NCI-H1417 (cell line): ENCODE results near the gene WASF3.

Experiments
- DNase-seq, 3 experiments: peaks; one replicate each; lab custom pipeline; 2025; lab: John Stamatoyannopoulos, UW

The WASF3 gene

DNA sequence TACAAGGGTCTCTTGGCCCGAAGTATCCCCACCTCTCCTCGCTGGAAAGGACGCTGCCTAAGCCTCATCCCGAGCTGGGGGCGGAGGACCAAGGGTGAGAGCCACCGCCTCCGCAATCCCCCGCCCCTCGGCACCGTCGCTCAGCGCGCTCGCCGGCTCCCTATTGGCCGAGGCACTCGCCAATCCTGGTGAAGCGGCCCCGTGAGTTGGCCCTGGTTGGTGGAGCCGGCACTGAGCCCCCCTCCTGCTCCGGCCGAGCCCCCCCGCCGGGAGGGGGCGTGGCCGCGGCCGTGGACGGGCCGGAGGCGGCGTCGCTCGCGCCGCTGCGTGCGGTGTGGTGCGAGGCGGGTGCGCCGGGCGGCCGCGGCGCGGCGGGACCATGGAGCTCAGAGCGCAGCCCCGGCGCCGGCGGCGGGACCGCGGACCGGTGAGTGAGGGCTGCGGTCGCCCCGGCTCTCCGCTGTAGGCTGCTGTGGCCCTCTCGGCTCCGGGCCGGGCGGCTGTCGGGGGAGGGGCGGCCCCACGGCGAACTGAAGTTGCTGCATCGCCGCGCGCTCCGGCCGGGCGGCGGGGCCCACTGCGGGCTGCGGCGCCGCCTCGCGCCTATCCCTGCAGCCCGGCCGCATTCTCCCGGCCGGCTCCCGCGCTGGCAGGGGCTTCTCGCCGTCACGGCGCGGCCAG lies at the start of gene WASF3:
Gene WASF3, plus strand, starts transcription at position 291 of the 681 bp plus-strand sequence. CDS start 84,588 bp downstream, outside the sequence.
- peak; percentile 89 to 94 (median 91) for DNase-seq

GRCh38 chr13:26508885-26509284 lies 48.6 kb upstream of the WASF3 start:
- DNase-seq = no peak

GRCh38 chr13:26509491-26509890 lies 48.0 kb upstream of the WASF3 start:
- no peak for DNase-seq

- no peak for DNase-seq
These were observed 43.6 kb upstream of the WASF3 start for GRCh38 chr13:26513931-26514330.

GRCh38 chr13:26515721-26516120 lies 41.8 kb upstream of the WASF3 start:
- no peak for DNase-seq

DNA sequence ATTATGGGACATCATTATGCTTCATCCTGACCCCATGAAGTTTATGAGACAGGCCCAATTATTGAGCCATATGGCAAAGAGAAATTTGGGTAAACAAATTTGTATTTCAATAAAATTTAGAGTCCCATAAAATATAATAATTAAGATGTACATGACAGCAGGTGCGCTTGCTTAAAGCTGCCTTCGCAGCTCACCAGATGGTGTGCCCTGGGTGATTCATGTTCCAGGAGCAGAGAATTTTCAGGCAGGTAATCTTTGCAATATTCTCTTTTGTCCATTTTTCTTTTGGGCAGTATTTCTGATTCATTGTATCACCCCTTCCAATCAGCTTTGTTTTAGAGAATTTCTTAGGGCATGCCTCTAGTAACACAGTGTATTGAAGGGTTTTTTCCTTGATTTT lies 39.5 kb upstream of the WASF3 start:
- peak in 1 of 3 experiments; percentile 72 for DNase-seq

DNA sequence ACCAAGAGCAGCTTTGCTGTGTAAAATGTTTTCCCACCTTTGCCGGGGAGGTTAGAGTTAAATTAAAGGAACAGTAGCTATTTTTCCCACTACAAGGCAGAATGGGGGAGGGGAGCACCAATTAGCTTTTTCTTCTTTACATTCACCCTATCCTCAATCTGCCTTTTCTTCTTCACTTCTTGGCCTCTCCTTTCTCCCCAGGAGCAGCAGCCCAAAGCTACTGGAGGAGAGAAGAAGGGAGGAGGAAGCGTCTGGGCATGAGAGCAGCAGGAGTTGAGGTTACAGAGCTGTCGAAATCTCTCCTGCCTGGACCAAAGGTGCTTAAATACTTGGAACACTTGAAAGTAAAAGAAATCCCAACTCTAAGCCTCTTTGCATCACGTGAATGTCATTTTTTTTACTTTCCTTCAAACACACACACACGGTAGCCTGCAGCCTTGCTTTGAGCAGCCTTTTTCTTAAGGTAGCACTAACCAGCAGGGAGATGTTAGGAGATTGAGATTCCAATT lies 39.0 kb upstream of the WASF3 start:
- DNase-seq = peak in 1 of 3 experiments; percentile 53

DNA sequence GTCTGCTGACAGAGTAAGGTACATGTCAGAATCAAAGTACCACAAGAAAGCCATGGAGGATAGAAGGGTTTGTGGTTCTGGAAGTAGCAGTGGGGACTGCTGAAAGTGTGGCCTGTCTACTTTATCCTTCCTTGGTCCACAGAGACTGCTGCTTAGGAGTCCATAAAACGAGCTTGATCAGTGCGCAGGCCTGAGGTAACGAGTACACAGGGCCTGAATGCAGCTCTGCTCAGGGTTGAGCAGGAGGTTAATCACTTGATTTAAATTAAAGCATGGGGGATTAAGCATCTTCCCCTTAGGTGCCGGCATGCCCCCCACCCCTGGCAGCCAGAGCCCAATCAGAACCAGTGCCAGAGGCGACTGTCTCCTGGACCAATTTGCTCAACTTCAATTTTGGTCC lies 34.9 kb upstream of the WASF3 start:
- no peak for DNase-seq

- DNase-seq = no peak
These were observed 34.5 kb upstream of the WASF3 start for GRCh38 chr13:26523007-26523406.

GRCh38 chr13:26525528-26525927 lies 32.0 kb upstream of the WASF3 start:
- no peak for DNase-seq

DNA sequence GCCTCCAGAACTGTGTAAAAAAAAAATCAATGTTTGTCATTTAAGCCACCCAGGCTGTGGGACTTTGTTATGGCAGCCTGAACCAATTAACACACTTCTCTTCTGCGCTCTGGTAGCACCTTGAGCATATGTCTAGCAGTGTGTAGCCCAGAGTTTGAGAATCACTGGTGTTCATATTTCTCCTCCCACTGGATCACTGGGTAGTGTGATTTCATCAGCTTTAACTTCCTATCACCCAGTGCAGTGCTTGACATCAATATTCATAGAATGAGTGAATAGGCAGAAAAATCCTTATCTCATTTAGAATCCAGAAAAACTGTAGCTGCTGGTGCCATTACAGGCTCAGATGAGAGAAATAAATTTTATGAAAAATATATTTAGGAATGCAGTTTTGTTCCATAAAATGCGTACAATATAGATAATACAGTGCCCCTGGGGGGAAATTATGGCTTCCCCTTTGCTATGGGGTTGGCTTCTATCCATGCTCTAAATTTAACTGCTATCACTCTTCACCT lies 30.7 kb upstream of the WASF3 start:
- DNase-seq = no peak

DNA sequence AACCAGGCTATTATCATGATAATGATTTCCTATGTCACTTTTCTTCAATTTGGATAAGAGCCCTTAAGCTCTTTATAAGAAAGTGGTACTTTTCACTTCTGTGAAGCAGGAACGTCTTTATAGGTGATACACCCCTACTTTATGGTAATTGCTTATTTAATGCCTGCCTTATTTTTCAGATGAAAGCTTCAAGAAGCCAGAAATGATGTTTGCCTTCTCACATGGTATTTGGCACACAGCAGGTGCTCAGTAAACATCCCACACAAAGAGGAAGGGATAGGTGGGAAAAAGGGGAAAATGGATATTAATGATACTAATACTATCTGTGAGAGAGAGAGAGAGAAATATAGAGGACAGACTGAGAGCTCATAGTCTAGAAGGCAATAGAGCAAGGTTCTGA lies 29.0 kb upstream of the WASF3 start:
- peak in 1 of 3 experiments; percentile 51 for DNase-seq

- peak in 1 of 3 experiments; percentile 6 for DNase-seq
These were observed 28.0 kb upstream of the WASF3 start for GRCh38 chr13:26529441-26529840.

GRCh38 chr13:26531742-26532141 lies 25.7 kb upstream of the WASF3 start:
- no peak for DNase-seq

- DNase-seq = no peak
These were observed 23.3 kb upstream of the WASF3 start for GRCh38 chr13:26534036-26534726.

DNA sequence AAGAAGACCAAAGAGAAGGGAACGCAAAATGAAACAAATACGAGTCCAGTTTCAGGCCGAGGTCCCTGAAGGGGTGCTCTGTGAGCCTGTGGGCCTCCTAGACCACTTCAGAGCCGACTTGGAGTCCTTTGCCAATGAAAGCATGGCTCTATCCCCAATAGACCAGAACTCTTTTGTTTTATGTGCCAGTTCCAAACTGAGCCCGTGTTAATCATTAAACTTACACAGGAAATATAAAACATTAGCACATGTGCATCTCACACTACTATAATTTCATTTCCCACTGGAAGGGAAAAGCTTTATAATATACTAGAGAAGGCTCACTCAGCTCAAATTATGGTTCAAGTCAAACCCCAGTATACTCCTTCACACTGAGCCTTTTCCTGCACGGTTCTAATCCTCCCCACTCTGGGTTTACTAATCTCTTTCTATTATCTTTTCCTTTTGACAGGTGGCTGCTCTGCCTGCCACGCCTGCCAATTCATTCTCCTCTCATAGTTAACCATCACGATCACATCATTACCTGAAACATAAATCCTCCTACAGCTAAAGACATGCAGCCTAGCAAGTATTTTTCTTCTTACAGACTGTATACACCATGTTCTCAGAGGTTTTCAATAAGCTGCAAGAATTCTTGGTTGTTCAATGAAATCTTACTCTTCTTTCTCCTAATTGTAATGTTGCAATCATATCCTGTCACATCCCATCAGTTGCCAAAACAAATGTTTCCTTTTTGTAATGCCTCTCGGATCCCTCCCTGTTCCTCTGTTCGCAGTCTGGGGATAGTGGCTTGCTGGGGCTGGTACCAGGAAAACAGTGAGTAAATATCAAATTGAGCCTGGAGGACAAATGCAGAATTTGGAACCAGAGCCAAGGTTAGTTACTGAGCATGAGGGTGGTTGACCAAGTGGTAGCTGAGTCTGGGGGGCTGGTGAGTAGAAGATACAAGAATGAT lies 18.8 kb upstream of the WASF3 start:
- peak in 1 of 3 experiments; percentile 29 for DNase-seq

DNA sequence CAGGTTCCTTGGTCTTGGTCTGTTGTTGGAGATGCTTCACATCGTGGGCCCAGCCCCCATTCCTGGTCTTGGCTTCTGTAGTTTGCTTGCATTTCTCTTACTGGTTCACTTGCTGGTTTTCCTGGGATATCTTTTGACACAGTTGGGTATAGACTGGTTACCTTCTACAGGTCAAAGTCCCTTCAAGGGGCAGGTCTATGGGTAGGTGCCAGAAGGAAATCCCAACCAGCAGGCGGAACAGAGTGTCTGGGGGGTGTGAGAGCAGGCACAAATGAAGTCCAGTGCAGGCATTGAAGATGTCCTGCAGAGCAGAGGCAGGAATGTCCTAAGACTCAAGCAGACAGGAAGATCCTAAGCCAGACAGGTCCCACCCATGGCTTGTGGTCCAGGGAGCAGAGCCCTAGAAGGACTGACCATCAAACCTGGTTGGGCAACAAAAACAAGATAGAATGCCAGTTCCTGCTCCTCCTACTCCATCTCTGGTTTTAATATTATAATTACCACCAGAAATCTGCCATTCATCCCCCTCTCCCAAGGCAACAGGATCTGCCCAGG lies 17.7 kb upstream of the WASF3 start:
- no peak for DNase-seq

- no peak for DNase-seq
These were observed 17.1 kb upstream of the WASF3 start for GRCh38 chr13:26540334-26540733.

DNA sequence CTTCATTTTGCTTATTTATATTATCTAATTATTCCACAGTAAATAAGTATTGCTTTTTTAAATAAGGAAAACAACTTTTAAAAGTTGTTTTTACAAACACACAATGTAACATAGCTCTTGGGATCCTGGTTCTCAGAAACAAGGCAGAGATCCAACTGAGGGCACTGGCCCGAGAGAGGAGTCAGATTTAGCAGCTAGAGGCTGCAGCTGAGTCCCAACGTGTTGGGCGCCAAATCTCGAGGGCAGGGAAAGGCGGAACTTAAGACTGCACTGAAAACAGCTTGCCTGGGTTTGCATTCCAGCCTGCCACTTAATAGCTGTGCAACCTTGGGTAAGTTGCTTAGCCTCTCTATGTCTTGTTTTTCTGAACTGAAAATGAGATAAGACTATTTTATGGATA lies 16.4 kb upstream of the WASF3 start:
- DNase-seq = no peak

GRCh38 chr13:26541678-26542568 lies 15.6 kb upstream of the WASF3 start:
- DNase-seq = peak in 1 of 3 experiments; percentile 7

GRCh38 chr13:26544707-26545106 lies 12.8 kb upstream of the WASF3 start:
- no peak for DNase-seq
